ENCODE measurements around the gene CAPN11.
A peak's percentile ranks its signal among the peaks of the same experiment; 100 is the strongest.

DNA sequence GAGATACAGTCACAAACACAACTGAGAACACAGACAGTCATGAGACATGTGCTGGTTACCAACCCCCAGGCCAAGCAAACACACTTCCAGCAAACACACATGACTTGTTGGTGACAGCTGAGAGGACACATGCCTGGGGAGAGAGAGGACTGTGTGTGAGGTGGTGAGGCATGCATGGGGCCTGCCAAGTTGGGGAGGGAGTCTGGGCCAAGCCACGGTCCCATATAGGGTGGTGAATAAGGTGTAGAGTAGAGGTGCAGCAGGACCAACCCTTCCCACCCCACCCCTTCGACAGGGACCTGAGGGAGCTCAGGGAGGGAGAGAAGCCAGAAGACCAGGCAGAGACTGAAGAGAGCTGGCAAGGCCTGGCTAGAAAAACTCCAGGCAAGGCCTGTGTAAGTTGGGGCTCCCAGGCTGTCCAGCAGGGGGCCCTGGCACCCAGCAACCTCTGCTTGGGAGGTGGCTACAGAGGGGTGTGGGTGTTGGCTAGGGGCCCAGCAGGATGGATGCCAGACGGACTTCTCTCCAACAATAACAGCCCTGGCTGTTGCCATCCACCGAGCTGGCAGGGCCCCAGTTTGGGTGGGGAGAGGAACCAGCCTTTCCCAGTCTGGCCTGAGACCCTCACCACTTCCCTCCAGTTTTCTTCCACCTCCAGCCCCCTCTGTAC, 62.8 kb downstream of the CAPN11 start:
- no peak for TF ChIP-seq EZH2 (IDR thresholded peaks at IDR 0.05; ENCODE audit: low read length, missing control alignments)
- TF ChIP-seq, protein P1, sequence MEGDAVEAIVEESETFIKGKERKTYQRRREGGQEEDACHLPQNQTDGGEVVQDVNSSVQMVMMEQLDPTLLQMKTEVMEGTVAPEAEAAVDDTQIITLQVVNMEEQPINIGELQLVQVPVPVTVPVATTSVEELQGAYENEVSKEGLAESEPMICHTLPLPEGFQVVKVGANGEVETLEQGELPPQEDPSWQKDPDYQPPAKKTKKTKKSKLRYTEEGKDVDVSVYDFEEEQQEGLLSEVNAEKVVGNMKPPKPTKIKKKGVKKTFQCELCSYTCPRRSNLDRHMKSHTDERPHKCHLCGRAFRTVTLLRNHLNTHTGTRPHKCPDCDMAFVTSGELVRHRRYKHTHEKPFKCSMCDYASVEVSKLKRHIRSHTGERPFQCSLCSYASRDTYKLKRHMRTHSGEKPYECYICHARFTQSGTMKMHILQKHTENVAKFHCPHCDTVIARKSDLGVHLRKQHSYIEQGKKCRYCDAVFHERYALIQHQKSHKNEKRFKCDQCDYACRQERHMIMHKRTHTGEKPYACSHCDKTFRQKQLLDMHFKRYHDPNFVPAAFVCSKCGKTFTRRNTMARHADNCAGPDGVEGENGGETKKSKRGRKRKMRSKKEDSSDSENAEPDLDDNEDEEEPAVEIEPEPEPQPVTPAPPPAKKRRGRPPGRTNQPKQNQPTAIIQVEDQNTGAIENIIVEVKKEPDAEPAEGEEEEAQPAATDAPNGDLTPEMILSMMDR (conservative IDR thresholded peaks at IDR 0.05 in 1 of 2, IDR thresholded peaks at IDR 0.05 in 1 of 2; ENCODE audit: low read depth in 1 of 2, low read length in 2 of 2) = peak; percentile 54 to 90

Data from fibroblast of lung (primary cell).